ENCODE measurements around the gene LAMA3. TPM values are rescaled to one million over a fixed set of nuclear protein-coding genes. Genes with fewer than 3 reads are reported as not detected.

LAMA3 gene
- total RNA-seq, 2 donors from 2014 or later: 33.2 to 98.0 TPM

- DNase-seq (no peak), ATAC-seq (no peak)
- intact Hi-C loops (cut with DNase I, micrococcal nuclease): no loop called here
Observed at GRCh38 chr18:23934863-23935262, 245.6 kb downstream of the LAMA3 start.

GRCh38 chr18:23935804-23936203 is 246.6 kb downstream of the LAMA3 start:
- intact Hi-C loops (cut with DNase I, micrococcal nuclease): no loop called here
- no peak for ATAC-seq
- DNase-seq: no peak

GRCh38 chr18:23936381-23936958 is 247.2 kb downstream of the LAMA3 start:
- intact Hi-C loops (cut with DNase I, micrococcal nuclease): no loop called here
- peak; percentile 25 for ATAC-seq
- DNase-seq: no peak

GRCh38 chr18:23938043-23938756 is 248.9 kb downstream of the LAMA3 start:
- intact Hi-C loops (cut with DNase I, micrococcal nuclease): no loop called here
- DNase-seq (no peak), ATAC-seq (no peak)

GRCh38 chr18:23938901-23939341 is 249.7 kb downstream of the LAMA3 start:
- intact Hi-C loops (cut with DNase I, micrococcal nuclease): no loop called here
- ATAC-seq (no peak), DNase-seq (no peak)

- intact Hi-C loops (cut with DNase I, micrococcal nuclease): no loop called here
- DNase-seq (no peak), ATAC-seq (no peak)
Observed at GRCh38 chr18:23939366-23939765, 250.1 kb downstream of the LAMA3 start.

- no peak for ATAC-seq
- intact Hi-C loops (cut with DNase I, micrococcal nuclease): no loop called here
- no peak for DNase-seq
Observed at GRCh38 chr18:23939896-23940295, 250.6 kb downstream of the LAMA3 start.

GRCh38 chr18:23941791-23942190 is 252.5 kb downstream of the LAMA3 start:
- no peak for DNase-seq
- intact Hi-C loops (cut with DNase I, micrococcal nuclease): no loop called here

GRCh38 chr18:23943104-23943503 is 253.9 kb downstream of the LAMA3 start:
- ATAC-seq (no peak), DNase-seq (no peak)
- intact Hi-C loops (cut with DNase I, micrococcal nuclease): no loop called here

More at GRCh38 chr18:23941791-23942190, 252.5 kb downstream of the LAMA3 start:
- no peak for ATAC-seq

- intact Hi-C loops (cut with DNase I, micrococcal nuclease): no loop called here
- DNase-seq (no peak), ATAC-seq (no peak)
Observed at GRCh38 chr18:23943903-23944624, 254.8 kb downstream of the LAMA3 start.

- intact Hi-C loops (cut with DNase I, micrococcal nuclease): no loop called here
- DNase-seq (no peak), ATAC-seq (peak; percentile 32)
Observed at GRCh38 chr18:23945416-23946079, 256.3 kb downstream of the LAMA3 start.

GRCh38 chr18:23949863-23950262 is 260.6 kb downstream of the LAMA3 start:
- DNase-seq: no peak
- ATAC-seq: no peak
- intact Hi-C loops (cut with DNase I, micrococcal nuclease): no loop called here

- ATAC-seq: no peak
- no peak for DNase-seq
- intact Hi-C loops (cut with DNase I, micrococcal nuclease): no loop called here
Observed at GRCh38 chr18:23950644-23951043, 261.4 kb downstream of the LAMA3 start.

- no peak for DNase-seq
- no peak for ATAC-seq
- intact Hi-C loops (cut with DNase I, micrococcal nuclease): no loop called here
Observed at GRCh38 chr18:23951206-23951605, 262.0 kb downstream of the LAMA3 start.

- intact Hi-C loops (cut with DNase I, micrococcal nuclease): no loop called here
- ATAC-seq (no peak), DNase-seq (no peak)
Observed at GRCh38 chr18:23953984-23954383, 264.7 kb downstream of the LAMA3 start.

- intact Hi-C loops (cut with DNase I, micrococcal nuclease): no loop called here
- ATAC-seq: peak; percentile 19
- DNase-seq: no peak
Observed at GRCh38 chr18:23956483-23956882, 267.2 kb downstream of the LAMA3 start.

- ATAC-seq (peak; percentile 22), DNase-seq (peak; percentile 34 to 63)
- intact Hi-C loops (cut with DNase I, micrococcal nuclease): no loop called here
Observed at GRCh38 chr18:23958036-23958435, 268.8 kb downstream of the LAMA3 start.

- no peak for DNase-seq
- ATAC-seq: peak; percentile 53
- intact Hi-C loops (cut with DNase I, micrococcal nuclease): no loop called here
Observed at GRCh38 chr18:23963443-23964165, 274.4 kb downstream of the LAMA3 start.

All from left colon (tissue), 2 donors.